Amygdala (tissue), 56 donors: Measurements from ENCODE around the gene ATXN3.

Experiments used
- DNase-seq, 56 donors: peaks; one replicate each; lab custom pipeline; 2025; lab: John Stamatoyannopoulos, UW

The ATXN3 gene

GRCh38 chr14:92106143-92106926 is at the start of gene ATXN3:
Gene ATXN3, minus strand, starts transcription at chr14:92106582. Its CDS starts 30 bp downstream, at chr14:92106552.
- peak; percentile 59 to 99 (median 95) for DNase-seq

- no peak for DNase-seq
Measured at GRCh38 chr14:92154283-92154942, 48.0 kb upstream of the ATXN3 start.

- no peak for DNase-seq
Measured at GRCh38 chr14:92153581-92153980, 47.2 kb upstream of the ATXN3 start.

- DNase-seq, result no peak
Measured at GRCh38 chr14:92144708-92145107, 38.3 kb upstream of the ATXN3 start.

GRCh38 chr14:92143962-92144361 is 37.6 kb upstream of the ATXN3 start:
- no peak for DNase-seq

- peak in 1 of 56 donors; percentile 6 for DNase-seq
Measured at GRCh38 chr14:92143309-92143708, 36.9 kb upstream of the ATXN3 start.

GRCh38 chr14:92135269-92135668 is 28.9 kb upstream of the ATXN3 start:
- DNase-seq, result no peak

GRCh38 chr14:92134456-92134855 is 28.1 kb upstream of the ATXN3 start:
- DNase-seq, result no peak

- DNase-seq, result no peak
Measured at GRCh38 chr14:92122761-92123160, 16.4 kb upstream of the ATXN3 start.

- DNase-seq, result peak in 8 of 56 donors; percentile 32 to 73 (median 54)
Measured at GRCh38 chr14:92122351-92122677, 15.9 kb upstream of the ATXN3 start.

GRCh38 chr14:92121670-92122350 is 15.4 kb upstream of the ATXN3 start, which contains the start of the genes CPSF2 and NDUFB1:
Gene CPSF2, plus strand, starts transcription at chr14:92121969. Its CDS starts 9,016 bp downstream, at chr14:92130985.
Gene NDUFB1, minus strand, starts transcription at chr14:92121706. Its CDS starts 4,069 bp downstream, at chr14:92117637.
- peak; percentile 18 to 95 (median 83) for DNase-seq

- peak in 13 of 56 donors; percentile 32 to 68 (median 47) for DNase-seq
Measured at GRCh38 chr14:92121207-92121669, 14.9 kb upstream of the ATXN3 start.

GRCh38 chr14:92109490-92109889 is 3.1 kb upstream of the ATXN3 start:
- DNase-seq, result no peak

- peak in 7 of 56 donors; percentile 3 to 58 (median 15) for DNase-seq
Measured at GRCh38 chr14:92108345-92109254, 2.2 kb upstream of the ATXN3 start.

- DNase-seq, result peak in 23 of 56 donors; percentile 14 to 77 (median 50)
Measured at GRCh38 chr14:92105893-92106142, 564 bp downstream of the ATXN3 start.

- DNase-seq, result no peak
Measured at GRCh38 chr14:92105073-92105892, 1.1 kb downstream of the ATXN3 start.

GRCh38 chr14:92103363-92103989 is 2.9 kb downstream of the ATXN3 start:
- DNase-seq, result no peak

- DNase-seq, result no peak
Measured at GRCh38 chr14:92099802-92100201, 6.6 kb downstream of the ATXN3 start.

- peak in 1 of 56 donors; percentile 3 for DNase-seq
Measured at GRCh38 chr14:92093320-92093719, 13.1 kb downstream of the ATXN3 start.
